HG03565 (cell line): ENCODE measurements around the gene FLT3LG.
A peak's percentile ranks its signal among the peaks of the same experiment; 100 is the strongest.

Source experiments
- ATAC-seq: cut with Tn5 transposase; IDR thresholded peaks from one replicate; pipeline ENCODE4 v1.9.1; 2021; ENCODE audit warnings: mild to moderate bottlenecking, moderate library complexity; ENCODE audit not compliant: unreplicated experiment

The FLT3LG gene

DNA sequence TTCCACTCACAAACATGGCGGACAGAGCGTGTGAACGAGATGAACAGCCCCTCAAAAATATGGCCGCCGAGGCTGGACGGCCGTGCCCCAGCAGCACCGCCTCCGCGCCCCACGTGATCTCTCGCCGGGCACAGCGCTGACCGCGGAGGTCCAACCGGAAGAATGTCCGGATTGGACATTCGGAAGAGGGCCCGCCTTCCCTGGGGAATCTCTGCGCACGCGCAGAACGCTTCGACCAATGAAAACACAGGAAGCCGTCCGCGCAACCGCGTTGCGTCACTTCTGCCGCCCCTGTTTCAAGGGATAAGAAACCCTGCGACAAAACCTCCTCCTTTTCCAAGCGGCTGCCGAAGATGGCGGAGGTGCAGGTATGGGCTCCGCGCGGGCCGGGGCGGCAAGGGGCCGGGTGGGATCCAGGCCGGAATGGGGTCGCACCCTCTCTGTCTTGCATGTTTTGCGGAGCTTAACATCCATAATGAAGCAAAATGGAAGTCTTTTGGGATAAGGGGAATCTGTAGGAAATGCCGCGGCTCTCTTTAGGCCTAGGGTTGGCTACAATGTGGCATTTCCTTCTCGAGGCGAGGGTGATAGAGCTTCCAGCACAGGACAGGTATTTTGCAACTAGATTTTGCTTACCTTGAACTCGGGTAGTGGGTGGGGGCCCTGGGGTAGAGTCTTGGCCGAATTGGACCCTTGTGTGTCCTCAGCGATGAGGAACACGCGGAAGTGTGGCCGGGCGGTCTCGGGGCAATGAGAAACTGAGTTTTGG lies 13.4 kb downstream of the FLT3LG start, which contains the start of gene RPL13A:
RPL13A (plus strand) TSS at position 332 of the 769 bp plus-strand sequence; CDS start at position 354, 22 bp downstream.
- peak; percentile 87 for ATAC-seq

DNA sequence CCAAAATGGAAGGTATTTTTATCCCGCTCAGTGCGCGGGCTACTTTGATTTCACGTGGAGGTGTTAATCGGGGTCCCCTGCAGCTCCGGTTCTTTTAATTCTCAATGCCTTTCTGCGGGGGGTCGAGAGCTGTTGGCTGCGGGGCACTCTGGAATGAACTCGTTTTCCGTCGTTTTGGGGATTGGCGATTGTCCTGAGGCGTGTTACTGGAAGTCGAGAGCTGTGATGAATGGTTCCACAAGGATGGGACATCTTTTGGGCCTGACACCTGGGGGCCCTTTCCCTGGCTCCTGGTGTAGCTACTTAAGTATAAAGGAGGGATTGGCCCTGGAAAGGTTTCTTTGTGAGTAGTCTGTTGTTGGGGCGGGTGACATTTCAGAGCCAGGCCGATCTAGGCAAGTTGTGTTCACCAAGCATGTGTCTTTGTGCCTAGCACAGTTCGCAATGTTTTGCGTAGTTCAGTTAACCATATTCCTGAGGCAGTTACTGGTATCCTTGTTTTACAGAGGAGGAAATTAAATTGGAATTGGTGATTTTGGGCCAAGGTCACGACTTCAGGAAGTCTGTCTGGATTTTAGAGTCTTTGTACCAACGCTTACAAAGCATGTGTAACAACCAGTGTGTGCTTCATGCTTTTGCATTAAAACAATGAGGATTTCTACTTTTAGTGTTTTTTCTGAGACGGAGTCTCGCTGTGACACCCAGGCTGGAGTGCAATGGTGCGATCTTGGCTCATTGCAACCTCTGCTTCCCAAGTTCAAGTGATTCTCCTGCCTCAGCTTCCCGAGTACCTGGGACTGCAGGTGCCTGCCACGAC lies 14.2 kb downstream of the FLT3LG start:
- no peak for ATAC-seq

DNA sequence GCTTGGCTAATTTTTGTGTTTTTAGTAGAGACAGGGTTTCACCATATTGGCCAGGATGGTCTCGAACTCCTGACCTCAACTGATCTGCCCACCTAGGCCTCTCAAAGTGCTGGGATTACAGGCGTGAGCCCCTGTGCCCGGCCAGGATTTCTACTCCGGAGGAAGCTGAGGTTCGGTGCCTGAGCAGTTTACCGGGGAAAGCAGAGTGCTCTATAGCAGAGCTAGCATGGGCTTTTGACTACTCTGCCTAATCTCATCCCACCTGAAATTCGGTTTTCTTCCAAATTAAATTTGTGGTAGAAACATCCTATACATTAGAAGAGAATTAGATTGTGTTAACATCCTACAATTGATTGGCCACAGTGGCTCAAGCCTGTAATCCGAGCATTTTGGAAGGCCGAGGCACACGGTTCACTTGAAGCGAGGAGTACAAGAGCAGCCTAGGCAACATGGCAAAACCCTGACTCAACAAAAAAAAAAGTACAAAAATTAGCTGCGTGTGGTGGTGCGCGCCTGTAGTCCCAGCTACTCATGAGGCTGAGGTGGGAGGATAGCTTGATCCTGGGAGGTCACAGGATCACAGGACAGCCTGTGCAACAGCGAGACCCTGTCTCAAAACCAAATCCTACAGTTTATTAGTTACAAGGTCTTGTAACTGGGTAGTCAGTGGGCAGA lies 15.0 kb downstream of the FLT3LG start:
- no peak for ATAC-seq

DNA sequence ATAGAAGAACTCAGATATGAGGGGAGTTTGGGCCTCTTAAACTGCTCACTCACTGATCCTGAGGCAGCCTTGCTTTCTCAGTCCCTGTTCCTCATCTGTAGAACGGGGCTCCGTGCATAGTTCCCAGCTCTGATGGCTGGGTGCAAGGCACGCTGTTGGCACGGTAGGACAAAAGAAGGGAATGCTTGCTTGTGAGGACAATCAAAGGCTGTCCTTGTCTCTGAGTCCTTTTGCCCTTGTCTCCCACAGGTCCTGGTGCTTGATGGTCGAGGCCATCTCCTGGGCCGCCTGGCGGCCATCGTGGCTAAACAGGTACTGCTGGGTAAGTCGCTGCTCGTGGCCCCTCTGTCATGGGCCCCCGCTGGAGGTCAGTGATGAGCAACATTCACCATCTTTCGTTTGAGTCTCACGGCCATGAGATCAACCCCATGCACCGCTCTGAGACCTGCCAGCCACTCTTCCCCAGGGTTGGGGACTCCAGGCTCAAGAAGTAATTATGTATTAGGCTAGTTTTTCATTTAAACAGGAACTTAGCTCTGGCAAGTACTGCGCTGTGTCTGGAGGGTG lies 15.7 kb downstream of the FLT3LG start:
- ATAC-seq = no peak

DNA sequence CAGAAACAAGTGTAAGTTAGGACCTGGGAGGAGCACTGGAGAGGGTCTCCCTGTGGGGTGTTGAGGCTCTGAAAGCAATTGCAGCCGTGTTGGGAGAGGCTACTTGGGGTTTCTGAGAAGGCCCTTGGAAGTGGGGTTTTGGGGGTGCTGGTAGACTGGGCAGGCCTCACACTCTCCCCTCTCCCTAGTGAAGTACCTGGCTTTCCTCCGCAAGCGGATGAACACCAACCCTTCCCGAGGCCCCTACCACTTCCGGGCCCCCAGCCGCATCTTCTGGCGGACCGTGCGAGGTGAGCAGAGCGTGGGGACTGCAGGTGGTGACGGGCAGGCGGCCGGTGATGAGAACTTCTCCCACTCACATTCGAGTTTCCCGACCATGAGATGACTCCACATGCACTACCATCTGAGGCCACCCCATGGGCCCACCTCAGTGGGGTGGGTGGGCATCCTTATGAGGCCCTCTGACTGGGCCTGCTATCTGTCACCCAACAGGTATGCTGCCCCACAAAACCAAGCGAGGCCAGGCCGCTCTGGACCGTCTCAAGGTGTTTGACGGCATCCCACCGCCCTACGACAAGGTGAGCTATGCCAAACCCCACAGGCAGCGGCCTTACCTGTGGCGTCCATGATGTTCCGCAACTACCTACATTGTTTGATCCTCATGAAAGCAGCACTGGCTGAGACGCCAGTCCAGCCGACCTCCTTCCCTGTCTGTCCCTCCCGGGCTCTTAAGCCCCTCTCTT lies 16.4 kb downstream of the FLT3LG start:
- ATAC-seq = no peak

DNA sequence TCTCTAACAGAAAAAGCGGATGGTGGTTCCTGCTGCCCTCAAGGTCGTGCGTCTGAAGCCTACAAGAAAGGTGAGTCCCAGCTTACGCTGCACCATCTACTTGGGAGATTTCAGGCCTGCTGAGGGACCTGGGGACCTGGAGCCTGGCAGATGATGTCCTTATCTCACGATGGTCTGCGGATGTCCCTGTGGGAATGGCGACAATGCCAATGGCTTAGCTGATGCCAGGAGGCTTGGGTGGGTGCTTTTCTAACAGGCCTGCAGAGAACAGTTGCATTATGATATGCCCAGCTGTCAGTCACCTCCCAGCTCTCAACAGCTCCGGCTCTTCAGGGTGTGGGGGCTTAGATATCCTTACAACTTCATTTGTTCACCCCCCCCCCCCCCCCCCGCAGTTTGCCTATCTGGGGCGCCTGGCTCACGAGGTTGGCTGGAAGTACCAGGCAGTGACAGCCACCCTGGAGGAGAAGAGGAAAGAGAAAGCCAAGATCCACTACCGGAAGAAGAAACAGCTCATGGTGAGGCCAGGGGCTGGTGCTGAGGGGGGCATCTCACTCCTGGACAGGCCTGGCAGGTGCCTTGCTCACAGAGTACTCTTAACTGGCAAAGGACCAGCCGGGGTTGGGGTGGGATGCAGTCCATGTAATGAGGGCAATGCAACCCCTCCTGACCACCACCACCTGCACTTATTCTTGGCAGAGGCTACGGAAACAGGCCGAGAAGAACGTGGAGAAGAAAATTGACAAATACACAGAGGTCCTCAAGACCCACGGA lies 17.2 kb downstream of the FLT3LG start:
- ATAC-seq = no peak

DNA sequence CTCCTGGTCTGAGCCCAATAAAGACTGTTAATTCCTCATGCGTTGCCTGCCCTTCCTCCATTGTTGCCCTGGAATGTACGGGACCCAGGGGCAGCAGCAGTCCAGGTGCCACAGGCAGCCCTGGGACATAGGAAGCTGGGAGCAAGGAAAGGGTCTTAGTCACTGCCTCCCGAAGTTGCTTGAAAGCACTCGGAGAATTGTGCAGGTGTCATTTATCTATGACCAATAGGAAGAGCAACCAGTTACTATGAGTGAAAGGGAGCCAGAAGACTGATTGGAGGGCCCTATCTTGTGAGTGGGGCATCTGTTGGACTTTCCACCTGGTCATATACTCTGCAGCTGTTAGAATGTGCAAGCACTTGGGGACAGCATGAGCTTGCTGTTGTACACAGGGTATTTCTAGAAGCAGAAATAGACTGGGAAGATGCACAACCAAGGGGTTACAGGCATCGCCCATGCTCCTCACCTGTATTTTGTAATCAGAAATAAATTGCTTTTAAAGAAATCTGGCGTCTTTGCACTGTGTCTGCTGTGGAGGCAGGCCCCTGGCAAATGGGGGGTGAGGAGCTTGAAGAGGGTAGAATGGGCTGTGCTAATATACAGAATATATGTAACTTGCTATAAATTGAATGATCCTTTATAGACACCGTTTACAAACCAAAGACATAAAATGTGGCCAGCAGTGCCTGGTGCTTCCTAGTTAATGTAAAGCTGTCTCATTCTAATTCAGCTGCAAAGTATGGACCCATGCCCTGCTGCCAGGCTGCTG lies 18.0 kb downstream of the FLT3LG start:
- no peak for ATAC-seq

DNA sequence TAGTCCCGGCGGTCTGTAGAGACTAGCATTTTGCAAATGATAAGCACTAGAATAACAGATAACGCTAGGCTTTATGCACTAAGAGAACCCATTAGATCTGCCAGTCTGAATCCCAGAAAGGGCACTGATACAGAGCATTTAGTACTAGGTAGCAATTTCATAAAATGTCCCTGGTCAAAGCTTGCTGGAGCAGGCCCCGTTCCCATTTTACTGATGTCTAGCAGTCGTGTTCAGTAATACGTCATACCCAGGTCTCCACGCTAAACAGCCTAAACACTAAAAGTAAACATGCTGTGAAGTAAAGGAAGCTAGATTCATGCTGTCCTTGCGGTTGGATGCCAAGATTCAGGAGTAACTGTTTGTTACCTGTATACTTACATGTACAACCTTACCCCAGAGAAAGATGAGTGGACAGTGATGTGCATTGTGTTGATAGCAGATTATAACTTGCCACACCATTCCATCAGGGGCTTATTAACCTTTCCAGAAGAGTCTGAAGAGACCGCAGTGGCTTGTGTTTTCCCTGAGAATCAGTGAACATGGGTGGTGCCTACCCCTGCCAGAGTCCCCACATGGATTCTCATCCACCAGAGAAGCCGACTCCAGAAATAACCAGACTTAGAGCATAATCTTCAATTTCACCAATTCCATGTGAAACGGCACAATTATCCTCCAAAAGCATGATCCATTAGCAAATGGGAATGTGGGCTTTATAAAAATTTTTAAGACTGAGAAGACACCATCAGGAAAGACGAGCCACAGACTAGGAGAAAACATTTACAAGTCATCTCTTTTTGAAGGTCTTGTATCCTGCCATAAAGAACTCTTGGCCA lies 18.8 kb downstream of the FLT3LG start:
- no peak for ATAC-seq

DNA sequence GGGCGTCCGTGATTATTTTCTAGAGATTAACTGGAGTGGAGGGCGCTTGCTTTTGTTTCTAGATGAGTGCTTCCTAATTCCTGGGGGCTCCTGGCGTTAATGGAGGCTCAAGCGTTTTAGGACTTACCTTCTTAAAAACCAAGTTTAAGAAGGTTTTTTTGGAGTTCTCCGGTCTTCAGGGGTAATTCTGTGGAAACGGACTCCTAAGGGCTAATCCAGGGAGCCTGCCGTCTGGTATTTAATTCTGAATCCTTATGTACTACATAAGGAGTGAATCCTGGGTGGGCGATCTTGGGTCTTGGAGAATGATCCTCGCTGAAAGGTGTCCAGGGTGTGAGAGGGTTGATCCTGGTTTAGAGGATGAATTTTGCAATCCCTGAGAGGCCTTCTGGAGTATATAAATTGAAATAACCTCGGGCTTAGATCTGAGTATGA lies 22.6 kb downstream of the FLT3LG start:
- ATAC-seq = no peak

DNA sequence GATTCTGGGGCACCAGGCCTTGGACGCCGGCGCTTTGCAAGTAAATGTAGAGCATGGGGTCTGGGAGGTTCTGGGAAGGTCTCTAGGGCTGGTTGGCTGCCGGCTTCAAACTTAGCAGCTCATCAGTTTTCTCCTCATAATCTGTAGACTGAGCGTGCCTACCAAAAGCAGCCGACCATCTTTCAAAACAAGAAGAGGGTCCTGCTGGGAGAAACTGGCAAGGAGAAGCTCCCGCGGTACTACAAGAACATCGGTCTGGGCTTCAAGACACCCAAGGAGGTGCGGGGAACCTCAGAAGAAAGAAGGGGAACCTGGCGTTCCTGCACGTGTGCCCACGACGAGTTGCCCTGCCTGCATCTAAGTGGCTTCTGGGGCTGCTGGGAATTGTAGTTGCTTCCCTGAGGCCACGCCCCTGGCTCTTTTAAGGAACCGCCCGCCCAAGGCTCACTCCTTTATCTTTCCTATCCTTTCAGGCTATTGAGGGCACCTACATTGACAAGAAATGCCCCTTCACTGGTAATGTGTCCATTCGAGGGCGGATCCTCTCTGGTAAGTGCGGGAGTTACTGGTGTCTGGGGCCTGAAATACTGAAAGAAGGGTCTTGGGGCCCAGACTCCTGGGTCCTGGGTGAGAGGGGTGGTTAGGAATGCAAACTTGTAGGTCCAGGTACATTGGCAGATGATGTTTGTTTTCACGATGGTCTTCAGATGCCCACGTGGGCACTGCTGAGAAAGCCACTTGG lies 23.2 kb downstream of the FLT3LG start:
- ATAC-seq = no peak

DNA sequence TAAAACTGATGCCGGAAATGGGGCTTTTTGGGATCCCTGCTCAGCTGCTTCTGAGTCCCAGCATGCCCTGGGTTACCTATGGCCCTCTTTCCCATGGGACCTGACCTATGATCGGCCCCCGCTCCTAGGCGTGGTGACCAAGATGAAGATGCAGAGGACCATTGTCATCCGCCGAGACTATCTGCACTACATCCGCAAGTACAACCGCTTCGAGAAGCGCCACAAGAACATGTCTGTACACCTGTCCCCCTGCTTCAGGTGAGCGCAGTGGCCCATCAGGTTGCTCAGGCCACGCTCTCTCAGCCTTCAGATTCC lies 23.7 kb downstream of the FLT3LG start:
- no peak for ATAC-seq

DNA sequence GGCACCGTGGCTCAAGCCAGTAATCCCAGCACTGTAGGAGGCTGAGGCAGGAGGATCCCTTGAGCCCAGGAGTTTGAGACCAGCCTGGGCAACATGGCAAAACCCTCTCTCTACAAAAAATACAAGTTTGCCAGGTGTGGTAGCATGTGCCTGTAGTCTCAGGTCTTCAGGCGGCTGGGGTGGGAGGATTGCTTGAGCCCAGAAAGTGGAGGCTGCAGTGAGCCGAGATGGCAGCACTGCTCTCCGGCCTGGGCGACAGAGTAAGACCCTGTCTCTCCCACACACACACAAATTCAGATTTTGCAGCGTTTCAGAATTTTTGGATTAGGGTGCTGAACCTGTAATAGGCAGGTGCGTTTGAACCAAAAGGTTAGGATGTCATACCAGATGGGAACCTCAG lies 24.5 kb downstream of the FLT3LG start:
- ATAC-seq = no peak

DNA sequence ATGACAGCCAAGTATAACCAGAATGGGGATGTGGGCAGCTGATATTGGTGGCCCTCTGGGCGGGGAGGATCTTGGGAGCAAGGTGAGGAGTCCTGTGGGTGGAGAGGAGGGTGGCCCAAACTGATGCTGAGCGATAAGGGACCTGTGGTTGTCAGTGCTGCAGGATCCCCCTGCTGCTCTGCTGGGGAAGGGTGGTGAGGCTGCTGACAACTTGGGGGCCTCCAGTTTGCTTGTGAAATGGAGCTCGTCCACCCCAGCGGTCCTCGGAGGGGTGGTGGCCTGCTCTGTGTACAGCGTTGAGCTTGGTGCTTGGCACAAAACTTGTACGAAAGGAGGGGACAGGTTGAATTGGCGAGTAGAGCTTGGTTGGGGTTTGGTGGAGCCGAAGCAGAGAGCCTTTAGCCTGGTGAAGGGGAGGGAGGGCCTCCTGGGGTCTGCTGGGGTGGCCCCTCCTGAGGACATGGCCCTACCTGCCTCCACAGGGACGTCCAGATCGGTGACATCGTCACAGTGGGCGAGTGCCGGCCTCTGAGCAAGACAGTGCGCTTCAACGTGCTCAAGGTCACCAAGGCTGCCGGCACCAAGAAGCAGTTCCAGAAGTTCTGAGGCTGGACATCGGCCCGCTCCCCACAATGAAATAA lies 25.1 kb downstream of the FLT3LG start:
- no peak for ATAC-seq

DNA sequence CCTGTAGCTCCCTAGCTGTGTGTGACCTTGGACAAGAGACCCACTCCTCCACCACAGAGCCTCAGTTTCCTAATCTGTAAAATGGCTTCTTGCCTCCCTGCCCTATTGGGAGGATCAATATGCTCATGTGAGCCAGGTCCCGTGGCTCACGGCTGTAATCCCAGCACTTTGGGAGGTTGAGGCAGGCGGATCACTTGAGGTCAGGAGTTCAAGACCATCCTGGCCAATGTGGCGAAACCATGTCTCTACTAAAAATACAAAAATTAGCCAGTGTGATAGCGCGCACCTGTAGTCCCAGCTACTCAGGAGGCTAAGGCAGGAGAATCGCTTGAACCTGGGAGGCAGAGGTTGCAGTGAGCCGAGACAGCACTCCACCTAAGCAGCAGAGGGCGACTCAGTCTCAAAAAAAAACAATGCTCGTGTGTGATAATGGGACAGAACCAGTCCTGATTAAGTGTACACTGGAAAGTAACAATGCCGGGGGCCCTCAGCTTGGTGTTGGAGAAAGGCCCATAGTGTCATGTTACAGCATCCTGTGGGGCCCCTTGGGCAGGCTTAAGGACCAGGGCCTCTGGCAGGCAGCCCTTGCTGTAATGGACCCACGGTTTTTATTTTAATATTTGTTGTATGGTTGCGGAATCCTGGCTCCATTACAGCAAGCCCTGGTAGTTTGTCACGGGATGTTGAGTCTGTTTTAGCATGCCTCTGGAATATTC lies 29.0 kb downstream of the FLT3LG start:
- ATAC-seq = no peak

DNA sequence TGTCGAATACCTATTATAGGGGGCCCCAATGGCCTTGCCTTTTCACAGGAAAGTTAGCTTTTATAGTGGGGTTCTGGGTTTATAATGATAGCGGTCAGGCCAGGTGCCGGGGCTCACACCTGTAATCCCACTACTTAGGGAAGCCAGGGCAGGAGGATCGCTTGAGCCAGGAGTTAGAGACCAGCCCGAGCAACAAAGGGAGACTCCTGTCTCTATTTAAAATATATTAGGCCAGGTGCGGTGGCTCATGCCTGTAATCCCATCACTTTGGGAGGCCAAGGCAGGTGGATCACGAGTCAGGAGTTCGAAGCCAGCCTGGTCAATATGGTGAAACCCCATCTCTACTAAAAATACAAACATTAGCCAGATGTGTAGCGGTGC lies 29.6 kb downstream of the FLT3LG start:
- ATAC-seq = no peak

DNA sequence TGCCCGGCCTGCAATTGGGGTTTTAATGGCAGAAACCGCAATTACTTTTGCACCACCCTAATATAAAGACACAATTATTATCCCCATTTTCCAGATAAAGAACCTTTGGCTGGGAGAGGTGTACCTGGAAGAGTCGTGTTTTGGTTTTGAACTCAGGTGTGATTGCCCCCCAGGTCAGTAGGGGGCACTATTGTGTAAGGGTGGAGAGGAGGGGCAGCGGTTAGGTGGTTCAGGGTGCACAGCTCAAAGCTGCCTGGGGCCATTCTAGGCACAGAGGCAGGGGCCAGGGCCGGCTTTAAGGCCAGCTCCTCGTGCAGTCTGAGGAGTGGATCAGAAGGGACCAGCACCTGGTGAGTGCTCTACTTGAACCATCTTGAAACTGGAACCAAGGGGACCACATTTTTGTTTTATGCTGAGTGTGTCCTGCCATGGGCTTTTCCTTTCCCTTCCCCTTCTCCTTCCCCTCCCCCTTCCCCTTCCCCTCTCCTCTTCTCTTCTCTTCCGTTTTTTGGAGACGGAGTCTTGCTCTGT lies 32.6 kb downstream of the FLT3LG start:
- no peak for ATAC-seq
